ENCODE results near the gene RAB11B.
"Not testable (repeated sequence)": the region's sequence is repeated elsewhere in the genome, so short reads cannot be mapped to it uniquely, and the experiment has no call there.

RAB11B gene

DNA sequence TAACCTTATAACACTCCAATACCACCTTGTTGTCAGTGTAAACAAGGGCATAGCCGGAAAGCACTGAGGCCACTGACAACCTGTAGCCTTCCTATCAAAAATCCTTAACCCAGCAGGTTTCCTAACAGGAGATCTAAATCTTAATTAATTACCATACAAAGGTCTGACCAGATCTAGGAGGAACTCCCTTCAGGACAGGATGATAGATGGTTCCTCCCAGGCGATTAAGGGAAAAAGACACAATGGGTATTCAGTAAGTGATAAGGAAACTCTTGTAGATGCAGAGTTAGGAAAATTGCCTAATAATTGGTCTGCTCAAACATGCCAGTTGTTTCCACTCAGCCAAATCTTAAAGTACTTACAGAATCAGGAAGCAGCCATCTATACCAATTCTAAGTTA lies 5.1 kb upstream of the RAB11B start:
- H3K27me3 Mint-ChIP-seq; DNase-seq; H3K9me3 Mint-ChIP-seq; H3K4me1 Mint-ChIP-seq (ENCODE audit: low read depth); H3K4me3 Mint-ChIP-seq; H3K27ac Mint-ChIP-seq: not testable (repeated sequence)
- peaks cover 10% of the 10 kb centered on the region for H3K36me3 Mint-ChIP-seq (ENCODE audit: low read depth)

- not testable (repeated sequence) for H3K4me1 Mint-ChIP-seq (ENCODE audit: low read depth); DNase-seq; H3K27ac Mint-ChIP-seq; H3K4me3 Mint-ChIP-seq; H3K27me3 Mint-ChIP-seq; H3K9me3 Mint-ChIP-seq
- H3K36me3 Mint-ChIP-seq (ENCODE audit: low read depth), result peaks cover 12% of the 10 kb centered on the region
Measured at GRCh38 chr19:8385566-8385965, 4.6 kb upstream of the RAB11B start.

DNA sequence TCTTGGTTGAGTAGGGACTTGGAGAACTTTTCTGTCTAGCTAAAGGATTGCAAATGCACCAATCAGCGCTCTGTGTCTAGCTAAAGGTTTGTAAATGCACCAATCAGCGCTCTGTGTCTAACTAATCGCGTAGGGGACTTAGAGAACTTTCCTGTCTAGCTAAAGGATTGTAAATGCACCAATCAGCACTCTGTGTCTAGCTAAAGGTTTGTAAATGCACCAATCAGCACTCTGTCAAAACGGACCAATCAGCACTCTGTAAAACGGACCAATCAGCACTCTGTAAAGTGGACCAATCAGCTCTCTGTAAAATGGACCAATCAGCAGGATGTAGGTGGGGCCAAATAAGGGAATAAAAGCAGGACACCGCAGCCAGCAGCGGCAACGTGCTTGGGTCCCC lies 3.7 kb upstream of the RAB11B start:
- Mint-ChIP-seq H3K4me1 (ENCODE audit: low read depth) (peaks cover 15% of the 10 kb centered on the region), H3K36me3 (ENCODE audit: low read depth) (peaks cover 12% of the 10 kb centered on the region)
- not testable (repeated sequence) for H3K27me3 Mint-ChIP-seq, H3K27ac Mint-ChIP-seq, H3K4me3 Mint-ChIP-seq, H3K9me3 Mint-ChIP-seq, DNase-seq

DNA sequence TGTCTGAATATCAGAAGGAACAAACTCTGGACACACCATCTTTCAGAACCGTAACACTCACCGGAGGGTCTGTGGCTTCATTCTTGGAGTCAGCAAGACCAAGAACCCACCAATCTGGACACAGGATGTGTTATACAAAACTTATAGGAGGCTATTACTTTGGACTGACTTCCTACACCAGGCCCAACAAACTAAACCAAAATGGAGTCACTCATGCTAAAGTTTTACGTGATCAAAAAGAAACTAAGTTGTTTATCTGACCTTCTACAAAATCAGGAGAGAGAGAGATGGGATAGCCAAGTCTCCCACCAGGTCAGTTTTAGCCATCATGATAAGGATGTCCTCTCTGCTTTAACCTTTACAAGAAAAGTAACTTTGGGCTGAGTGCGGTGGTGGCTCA lies 3.2 kb upstream of the RAB11B start:
- Mint-ChIP-seq H3K4me3 (no peak overlapping the region), H3K36me3 (ENCODE audit: low read depth) (peaks cover 12% of the 10 kb centered on the region), H3K9me3 (no peaks in the 10 kb centered on the region), H3K27ac (no peak overlapping the region), H3K4me1 (ENCODE audit: low read depth) (peaks cover 21% of the 10 kb centered on the region), H3K27me3 (no peaks in the 10 kb centered on the region)
- DNase-seq, result no peak

- H3K4me3 Mint-ChIP-seq, result peak overlapping the region; percentile 41
- H3K27me3 Mint-ChIP-seq, result no peaks in the 10 kb centered on the region
Measured at GRCh38 chr19:8387688-8388611, 2.2 kb upstream of the RAB11B start.

GRCh38 chr19:8388612-8388958 lies 1.6 kb upstream of the RAB11B start:
- Mint-ChIP-seq H3K4me1 (ENCODE audit: low read depth) (peaks cover 29% of the 10 kb centered on the region), H3K4me3 (peak overlapping the region; percentile 20)
- no peak for DNase-seq

More at GRCh38 chr19:8387688-8388611, 2.2 kb upstream of the RAB11B start:
- Mint-ChIP-seq H3K9me3 (no peaks in the 10 kb centered on the region), H3K36me3 (ENCODE audit: low read depth) (peaks cover 13% of the 10 kb centered on the region), H3K4me1 (ENCODE audit: low read depth) (peaks cover 27% of the 10 kb centered on the region), H3K27ac (peak overlapping the region; percentile 26)
- DNase-seq, result no peak

GRCh38 chr19:8390617-8390981 lies 439 bp downstream of the RAB11B start:
- Mint-ChIP-seq H3K27me3 (no peaks in the 10 kb centered on the region), H3K9me3 (no peaks in the 10 kb centered on the region), H3K4me1 (ENCODE audit: low read depth) (peaks cover 34% of the 10 kb centered on the region), H3K36me3 (ENCODE audit: low read depth) (peaks cover 15% of the 10 kb centered on the region), H3K27ac (peak overlapping the region; percentile 84), H3K4me3 (peak overlapping the region; percentile 91)
- peak; percentile 96 for DNase-seq

More at GRCh38 chr19:8388612-8388958, 1.6 kb upstream of the RAB11B start:
- H3K36me3 Mint-ChIP-seq (ENCODE audit: low read depth), result peaks cover 15% of the 10 kb centered on the region
- no peaks in the 10 kb centered on the region for H3K27me3 Mint-ChIP-seq
- H3K9me3 Mint-ChIP-seq, result no peaks in the 10 kb centered on the region
- H3K27ac Mint-ChIP-seq, result no peak overlapping the region

DNA sequence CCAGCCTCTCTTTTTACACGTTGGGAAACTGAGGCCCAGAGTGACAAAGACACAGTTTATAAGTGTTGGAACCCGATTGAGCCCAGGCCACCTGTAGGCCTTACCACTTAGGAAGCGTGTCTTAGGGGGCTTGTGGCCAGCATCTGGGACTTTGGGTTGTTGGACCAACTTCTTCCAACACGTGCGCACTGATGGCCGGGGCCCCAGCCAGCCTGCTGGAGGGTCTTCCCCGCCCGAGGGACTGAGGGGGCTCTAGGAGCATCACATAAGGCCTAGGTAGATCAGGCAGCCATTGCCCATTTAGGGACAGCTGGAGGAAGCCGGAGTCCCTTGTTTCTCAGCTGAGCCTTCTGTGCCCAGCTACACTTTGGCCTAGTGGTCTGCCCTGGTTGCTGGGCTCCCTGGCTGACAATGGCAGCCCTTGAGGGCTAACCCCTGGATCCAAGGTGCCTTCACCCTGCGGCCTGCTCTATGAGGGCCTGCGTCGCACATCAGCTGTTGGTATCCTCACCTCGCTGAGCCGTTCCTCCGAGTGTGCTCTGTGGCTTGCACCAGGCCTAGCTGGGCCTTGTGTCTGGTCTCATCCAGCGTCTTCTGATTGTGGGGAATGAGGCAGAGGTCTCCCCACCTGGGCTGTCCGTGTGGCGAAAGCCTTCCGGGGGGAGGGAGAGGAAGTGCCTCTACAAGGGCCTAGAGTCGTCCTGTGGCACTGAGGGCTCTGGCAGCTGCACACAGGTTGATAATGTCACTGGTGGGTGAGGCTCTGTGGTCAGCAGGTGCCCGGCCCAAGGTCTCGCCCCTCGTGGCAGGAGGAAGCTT lies 1.2 kb downstream of the RAB11B start:
- no peaks in the 10 kb centered on the region for H3K9me3 Mint-ChIP-seq
- H3K27ac Mint-ChIP-seq, result peak overlapping the region; percentile 84
- no peak for DNase-seq

DNA sequence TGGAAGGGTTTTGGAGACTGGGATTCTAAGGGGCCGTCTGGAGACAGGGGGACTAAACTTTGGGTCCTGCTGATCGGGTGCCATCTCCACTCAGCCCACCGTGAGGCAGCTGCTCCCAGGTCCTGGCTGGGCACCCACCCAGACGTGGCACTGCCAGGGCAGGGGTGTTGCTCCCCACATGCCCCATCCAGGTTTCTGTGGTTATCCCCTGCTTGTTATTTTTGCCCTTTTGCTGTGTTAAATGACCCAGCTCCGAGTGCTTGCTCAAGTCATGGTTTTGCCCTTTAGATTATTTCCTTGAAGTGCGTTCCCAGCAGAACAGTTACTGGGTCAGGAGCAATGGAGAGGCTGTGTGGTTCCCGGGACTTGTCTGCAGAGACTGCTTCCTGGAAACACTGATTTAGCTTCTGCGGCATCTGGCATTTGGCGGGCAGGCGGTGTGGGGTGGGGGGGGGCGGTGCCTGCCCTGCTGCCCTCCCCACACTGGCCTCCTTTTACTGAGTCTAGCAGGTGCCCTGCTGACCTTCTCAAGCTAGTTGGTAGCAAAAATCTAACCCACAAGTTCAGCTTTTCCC lies 1.9 kb downstream of the RAB11B start:
- Mint-ChIP-seq H3K9me3 (no peaks in the 10 kb centered on the region), H3K4me3 (peak overlapping the region; percentile 45), H3K27ac (peak overlapping the region; percentile 77), H3K27me3 (no peaks in the 10 kb centered on the region), H3K4me1 (ENCODE audit: low read depth) (peaks cover 44% of the 10 kb centered on the region), H3K36me3 (ENCODE audit: low read depth) (peaks cover 7% of the 10 kb centered on the region)
- no peak for DNase-seq

More for the DNA sequence above, 1.2 kb downstream of the RAB11B start:
- H3K27me3 Mint-ChIP-seq, result no peaks in the 10 kb centered on the region
- peak overlapping the region; percentile 91 for H3K4me3 Mint-ChIP-seq
- H3K4me1 Mint-ChIP-seq (ENCODE audit: low read depth), result peaks cover 39% of the 10 kb centered on the region
- peaks cover 13% of the 10 kb centered on the region for H3K36me3 Mint-ChIP-seq (ENCODE audit: low read depth)

DNA sequence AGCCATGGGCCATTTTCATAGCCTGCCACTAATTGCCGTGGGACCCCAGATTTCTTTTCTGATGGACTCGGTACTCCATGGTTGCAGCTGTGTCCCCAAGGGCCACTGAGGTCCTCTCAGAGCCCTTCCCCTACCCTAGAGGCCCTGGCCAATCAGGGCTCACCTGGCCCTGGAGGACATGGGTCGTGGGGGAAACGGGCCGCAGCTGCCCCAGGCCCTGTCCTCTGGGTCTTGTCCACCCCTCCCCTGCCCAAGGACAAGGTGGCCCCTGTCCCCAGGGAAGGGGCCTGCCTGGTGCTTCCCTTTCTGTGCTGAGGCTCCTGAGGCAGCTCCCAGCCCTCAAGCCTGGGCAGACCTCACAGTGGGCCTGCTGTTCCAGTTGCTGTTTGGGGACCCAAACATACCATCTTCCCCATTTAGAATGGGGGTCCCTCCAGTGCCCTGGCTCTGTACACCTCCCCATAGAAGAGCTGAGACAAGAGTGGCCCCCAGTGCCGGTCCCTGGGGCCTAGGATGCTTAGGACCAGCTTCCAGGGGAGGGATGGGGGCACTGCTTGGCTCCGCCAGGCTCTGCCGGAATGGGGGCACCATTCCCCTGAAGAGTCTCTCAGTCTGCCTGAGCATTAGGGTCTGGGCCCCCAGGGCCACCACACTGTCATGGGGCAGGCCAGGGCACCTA lies 3.2 kb downstream of the RAB11B start:
- Mint-ChIP-seq H3K27me3 (no peaks in the 10 kb centered on the region), H3K9me3 (no peaks in the 10 kb centered on the region), H3K36me3 (ENCODE audit: low read depth) (peaks cover 7% of the 10 kb centered on the region), H3K4me1 (ENCODE audit: low read depth) (peaks cover 44% of the 10 kb centered on the region), H3K4me3 (no peak overlapping the region), H3K27ac (peak overlapping the region; percentile 37)
- DNase-seq, result no peak

DNA sequence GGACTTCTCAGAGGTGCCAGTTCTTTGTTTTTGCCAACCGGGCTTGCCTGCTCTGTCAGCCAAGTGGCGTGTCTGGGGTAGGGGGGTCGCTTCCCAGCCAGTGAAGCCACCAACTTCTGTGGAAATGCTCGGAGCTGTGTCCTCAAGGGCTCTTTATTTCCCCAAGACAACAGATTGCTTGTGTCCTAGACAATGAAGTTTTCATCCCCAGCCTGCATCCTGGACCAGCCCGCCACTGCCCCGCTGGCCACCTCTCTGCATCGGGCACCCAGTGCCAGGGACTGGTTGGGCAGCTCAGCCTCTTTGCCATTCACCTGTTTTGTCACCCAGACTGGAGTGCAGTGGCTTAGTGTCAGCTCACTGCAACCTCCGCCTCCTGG lies 3.7 kb downstream of the RAB11B start:
- H3K9me3 Mint-ChIP-seq, result no peaks in the 10 kb centered on the region
- no peak for DNase-seq
- no peaks in the 10 kb centered on the region for H3K27me3 Mint-ChIP-seq
- no peak overlapping the region for H3K4me3 Mint-ChIP-seq
- peaks cover 43% of the 10 kb centered on the region for H3K4me1 Mint-ChIP-seq (ENCODE audit: low read depth)
- H3K27ac Mint-ChIP-seq, result peak overlapping the region; percentile 67
- H3K36me3 Mint-ChIP-seq (ENCODE audit: low read depth), result peaks cover 7% of the 10 kb centered on the region

DNA sequence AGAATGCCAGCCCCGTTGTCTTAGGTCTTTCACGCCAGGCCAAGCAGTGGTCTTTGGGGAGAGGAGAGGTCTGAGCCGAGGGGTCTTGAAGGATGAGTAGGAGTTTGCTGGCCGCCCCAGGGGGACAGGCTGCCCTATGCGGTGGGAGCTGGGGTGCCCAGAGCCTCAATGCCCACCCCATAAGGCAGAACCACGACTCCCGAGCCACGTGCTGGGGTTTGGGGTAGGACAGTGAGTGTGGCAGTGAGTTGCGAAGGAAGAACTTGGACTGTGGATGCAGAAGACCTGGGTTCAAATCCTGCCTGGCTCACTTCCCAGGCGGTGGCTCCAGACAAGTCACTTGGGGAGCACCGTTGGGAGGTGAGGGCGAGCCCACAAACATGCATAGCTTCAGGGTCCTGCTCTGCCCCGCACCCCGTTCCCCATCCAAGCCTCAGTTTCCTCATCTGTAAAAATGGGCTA lies 5.5 kb downstream of the RAB11B start:
- Mint-ChIP-seq H3K4me3 (no peak overlapping the region), H3K9me3 (no peaks in the 10 kb centered on the region), H3K36me3 (ENCODE audit: low read depth) (peaks cover 15% of the 10 kb centered on the region), H3K4me1 (ENCODE audit: low read depth) (peaks cover 40% of the 10 kb centered on the region), H3K27ac (no peak overlapping the region), H3K27me3 (no peaks in the 10 kb centered on the region)
- no peak for DNase-seq

DNA sequence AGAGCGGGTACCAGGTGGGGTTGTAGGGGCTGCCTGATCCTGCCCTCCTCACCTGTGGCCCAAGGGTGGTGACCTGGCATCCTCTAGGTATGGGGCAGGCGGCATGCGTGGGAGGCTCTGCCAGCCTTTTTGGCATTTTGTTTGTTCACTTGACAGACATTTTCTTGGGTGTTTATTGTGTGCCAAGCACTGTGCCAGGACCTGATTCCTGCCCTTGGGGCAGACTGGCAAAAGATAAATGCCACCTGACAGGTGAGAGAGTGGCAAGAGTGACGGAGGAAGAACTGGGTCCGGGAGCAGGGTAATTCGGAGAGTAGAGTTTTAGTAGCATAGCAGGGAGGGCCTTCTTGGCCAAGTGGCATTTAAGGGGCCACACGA lies 6.0 kb downstream of the RAB11B start:
- no peaks in the 10 kb centered on the region for H3K9me3 Mint-ChIP-seq
- no peak for DNase-seq
- H3K27me3 Mint-ChIP-seq, result no peaks in the 10 kb centered on the region
- H3K27ac Mint-ChIP-seq, result no peak overlapping the region
- no peak overlapping the region for H3K4me3 Mint-ChIP-seq
- H3K4me1 Mint-ChIP-seq (ENCODE audit: low read depth), result peaks cover 35% of the 10 kb centered on the region
- H3K36me3 Mint-ChIP-seq (ENCODE audit: low read depth), result peaks cover 15% of the 10 kb centered on the region

DNA sequence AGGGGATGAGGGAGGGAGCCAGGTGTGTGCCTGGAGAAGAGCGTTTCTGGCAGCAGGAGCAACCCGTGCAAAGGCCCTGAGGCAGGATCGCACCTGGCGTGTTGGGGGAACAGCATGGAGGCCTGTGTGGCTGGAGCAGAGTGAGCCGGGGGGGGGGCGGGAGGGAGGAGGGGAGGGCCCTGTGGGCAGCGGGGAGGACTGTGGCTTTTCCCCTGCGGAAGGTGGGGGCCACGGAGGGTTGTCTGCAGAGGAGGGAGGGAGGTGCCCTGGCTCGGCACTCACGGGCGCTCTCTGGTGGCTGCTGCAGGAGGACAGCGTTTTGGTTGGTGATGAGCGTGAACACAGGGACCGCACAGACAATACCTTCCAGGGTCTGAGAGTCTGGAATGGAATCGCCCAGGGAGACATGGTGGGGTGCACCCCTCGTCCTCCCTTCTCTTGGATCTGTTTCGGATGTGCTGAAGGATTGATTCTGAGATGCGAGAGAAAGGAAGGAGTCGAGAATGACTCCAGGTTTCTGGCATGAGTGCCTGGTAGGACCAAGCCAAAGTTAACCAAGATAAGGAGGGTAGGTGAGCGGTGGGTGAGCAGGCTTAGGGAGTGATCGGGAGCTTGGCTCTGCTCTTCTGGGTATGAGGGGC lies 6.5 kb downstream of the RAB11B start:
- DNase-seq, result peak; percentile 80
- Mint-ChIP-seq H3K27me3 (no peaks in the 10 kb centered on the region), H3K4me3 (no peak overlapping the region), H3K9me3 (no peaks in the 10 kb centered on the region), H3K4me1 (ENCODE audit: low read depth) (peaks cover 30% of the 10 kb centered on the region), H3K36me3 (ENCODE audit: low read depth) (peaks cover 18% of the 10 kb centered on the region), H3K27ac (peak overlapping the region; percentile 74)
